GM12864 (cell line): ENCODE data around the gene BANP.

ENCODE experiments used
- DNase-seq: peaks from one replicate; pipeline ENCODE4 v3.0.0-alpha.2; 2011; ENCODE audit warnings: low read depth
- H3K4me3 ChIP-seq: 2 replicates; pipeline ENCODE4 v1.5.1; 2011; ENCODE audit warnings: mild to moderate bottlenecking, low read depth, low read length, control low read depth
- TF ChIP-seq, protein P1 (sequence below): IDR thresholded peaks from 2 replicates; pipeline ENCODE4 v1.5.1; 2011; ENCODE audit warnings: low read depth, mild to moderate bottlenecking, moderate library complexity, low read length, control low read depth, inconsistent platforms; ENCODE audit errors: missing control alignments

BANP gene

GRCh38 chr16:87954826-87955225 is 3.6 kb downstream of the BANP start:
- H3K4me3 ChIP-seq = no peak overlapping the region
- TF ChIP-seq, protein P1, sequence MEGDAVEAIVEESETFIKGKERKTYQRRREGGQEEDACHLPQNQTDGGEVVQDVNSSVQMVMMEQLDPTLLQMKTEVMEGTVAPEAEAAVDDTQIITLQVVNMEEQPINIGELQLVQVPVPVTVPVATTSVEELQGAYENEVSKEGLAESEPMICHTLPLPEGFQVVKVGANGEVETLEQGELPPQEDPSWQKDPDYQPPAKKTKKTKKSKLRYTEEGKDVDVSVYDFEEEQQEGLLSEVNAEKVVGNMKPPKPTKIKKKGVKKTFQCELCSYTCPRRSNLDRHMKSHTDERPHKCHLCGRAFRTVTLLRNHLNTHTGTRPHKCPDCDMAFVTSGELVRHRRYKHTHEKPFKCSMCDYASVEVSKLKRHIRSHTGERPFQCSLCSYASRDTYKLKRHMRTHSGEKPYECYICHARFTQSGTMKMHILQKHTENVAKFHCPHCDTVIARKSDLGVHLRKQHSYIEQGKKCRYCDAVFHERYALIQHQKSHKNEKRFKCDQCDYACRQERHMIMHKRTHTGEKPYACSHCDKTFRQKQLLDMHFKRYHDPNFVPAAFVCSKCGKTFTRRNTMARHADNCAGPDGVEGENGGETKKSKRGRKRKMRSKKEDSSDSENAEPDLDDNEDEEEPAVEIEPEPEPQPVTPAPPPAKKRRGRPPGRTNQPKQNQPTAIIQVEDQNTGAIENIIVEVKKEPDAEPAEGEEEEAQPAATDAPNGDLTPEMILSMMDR = no peak
- no peak for DNase-seq

- no peak for DNase-seq
- TF ChIP-seq, protein P1 = no peak
- no peak overlapping the region for H3K4me3 ChIP-seq
Observed at GRCh38 chr16:87955302-87956097, 4.3 kb downstream of the BANP start.

- no peak overlapping the region for H3K4me3 ChIP-seq
- DNase-seq = no peak
- TF ChIP-seq, protein P1 = no peak
Observed at GRCh38 chr16:87956098-87956364, 4.8 kb downstream of the BANP start.

GRCh38 chr16:87956365-87957231 is 5.4 kb downstream of the BANP start:
- H3K4me3 ChIP-seq = peak overlapping the region; percentile 2
- TF ChIP-seq, protein P1 = peak; percentile 61
- peak; percentile 64 for DNase-seq

DNA sequence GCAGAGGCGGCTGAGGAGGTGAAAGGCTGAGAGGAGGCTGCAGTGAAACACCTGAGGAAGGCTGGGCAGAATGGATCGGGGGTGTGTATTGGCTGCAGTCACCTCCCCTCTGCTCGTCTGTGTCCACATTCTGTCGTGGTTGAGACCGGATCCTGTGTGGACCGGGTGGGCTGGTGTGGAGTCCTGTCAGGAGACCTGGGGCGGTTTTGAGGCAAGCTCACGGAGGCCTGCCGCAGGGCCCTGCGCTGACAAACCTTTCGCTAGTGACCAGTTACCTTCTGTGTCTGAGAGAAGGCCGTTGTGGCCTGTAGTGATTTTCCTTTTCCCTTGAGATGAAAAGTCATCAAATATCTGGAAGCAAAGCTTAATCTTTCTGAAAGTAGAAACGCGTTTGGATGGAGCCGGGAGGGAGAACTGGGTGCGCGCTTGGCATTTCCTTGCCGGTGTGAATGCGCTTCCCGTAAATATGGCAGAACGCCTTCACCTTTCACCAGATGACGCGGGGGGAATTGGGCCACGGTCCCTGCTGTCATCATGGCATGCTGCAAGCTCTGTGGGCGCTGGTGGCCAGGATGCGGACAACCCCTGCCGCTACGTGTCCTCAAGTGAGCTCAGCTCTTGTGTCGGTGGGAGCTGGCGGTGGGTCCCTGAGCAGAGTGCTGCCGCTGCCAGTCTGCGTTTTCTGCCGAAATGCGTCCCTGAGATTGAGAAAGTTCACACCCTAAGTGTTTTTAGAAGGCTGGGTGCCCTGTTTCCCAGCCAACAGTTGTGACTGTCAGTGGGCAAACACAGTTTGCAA is 6.3 kb downstream of the BANP start:
- no peak overlapping the region; the same call in 1 of the 2 replicates for H3K4me3 ChIP-seq
- TF ChIP-seq, protein P1 = no peak
- no peak for DNase-seq

GRCh38 chr16:87958632-87959031 is 7.4 kb downstream of the BANP start:
- TF ChIP-seq, protein P1 = no peak
- DNase-seq = no peak
- H3K4me3 ChIP-seq = no peak overlapping the region
